ENCODE results near the gene CALHM3.
A peak's percentile ranks its signal among the peaks of the same experiment; 100 is the strongest.

The CALHM3 gene

DNA sequence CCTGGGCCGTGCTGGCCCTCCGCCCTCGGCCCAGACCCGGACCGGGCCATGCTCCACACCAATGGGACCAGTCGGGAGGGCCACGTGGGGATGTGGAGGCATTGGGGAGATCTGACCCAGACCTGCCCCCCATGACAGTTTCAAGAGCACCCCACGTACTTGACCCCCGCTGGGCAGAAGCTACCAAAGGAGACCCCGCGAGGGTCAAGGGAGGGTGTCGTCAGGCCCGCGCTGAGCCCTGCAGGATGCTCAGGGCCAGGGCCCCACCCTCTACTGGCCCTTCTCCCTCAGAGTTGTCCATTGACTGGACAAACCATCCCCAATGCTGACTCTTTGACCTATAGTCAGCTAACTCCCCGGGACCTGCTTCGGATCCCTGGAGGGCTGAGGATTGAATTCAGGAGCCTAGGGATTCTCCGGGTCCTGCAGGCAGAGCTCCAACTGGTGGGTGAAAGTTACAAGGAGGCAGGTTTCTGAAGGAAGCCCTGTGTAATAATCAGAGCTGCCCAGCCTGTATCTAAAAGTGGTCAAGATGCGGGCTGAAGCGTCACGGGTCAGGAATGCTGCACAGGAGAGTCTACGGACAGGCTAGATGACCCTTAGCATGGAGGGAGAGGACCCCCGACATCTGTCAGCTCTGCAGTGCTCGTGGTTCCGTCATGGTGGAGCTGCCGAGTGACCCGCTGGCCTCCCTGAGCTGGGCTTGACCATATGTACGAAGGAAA, 26.4 kb downstream of the CALHM3 start:
- peak in 1 of 10 donors; percentile 77 for DNase-seq
- intact Hi-C loops (cut with DNase I), result no loop called here

DNA sequence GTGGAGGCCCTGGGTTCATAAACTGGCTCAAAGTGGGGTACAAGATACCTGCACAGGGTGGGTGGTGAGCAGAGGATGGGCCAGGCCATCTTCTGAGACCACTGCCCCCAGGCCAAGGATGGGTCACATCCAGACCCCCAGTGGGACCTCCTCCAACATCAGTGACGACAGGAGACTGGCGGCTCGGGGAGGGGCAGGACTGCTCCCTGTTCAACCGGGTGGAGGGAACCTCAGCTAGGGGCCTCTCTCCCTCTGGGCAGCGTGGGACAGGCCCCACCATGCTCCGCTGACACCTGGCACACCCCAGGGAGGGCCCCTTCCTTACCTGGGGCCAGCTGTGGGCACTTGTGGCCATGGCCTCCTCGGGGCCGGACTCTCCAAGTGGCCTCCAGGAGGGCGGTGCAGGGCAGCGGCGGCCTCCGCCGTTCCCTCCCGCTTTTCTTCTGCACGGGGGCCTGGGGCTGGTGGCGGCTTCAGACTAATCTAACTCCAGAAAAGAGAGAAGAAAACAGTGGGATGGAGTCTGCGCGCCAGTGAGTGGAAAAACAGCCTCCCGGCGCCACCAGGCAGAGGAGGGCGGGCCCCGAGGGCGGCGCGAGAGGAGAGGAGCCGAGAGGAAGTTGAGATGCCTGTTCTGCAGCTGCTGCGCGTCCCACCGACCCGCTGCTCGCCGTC, 27.1 kb downstream of the CALHM3 start, which contains the start of gene CALHM2:
Gene CALHM2 (minus strand): TSS at position 540 of the 675 bp plus-strand sequence. CDS start 2,429 bp downstream, outside the sequence.
- intact Hi-C loops (cut with DNase I), result no loop called here
- DNase-seq, result peak; percentile 48 to 95 (median 70)

DNA sequence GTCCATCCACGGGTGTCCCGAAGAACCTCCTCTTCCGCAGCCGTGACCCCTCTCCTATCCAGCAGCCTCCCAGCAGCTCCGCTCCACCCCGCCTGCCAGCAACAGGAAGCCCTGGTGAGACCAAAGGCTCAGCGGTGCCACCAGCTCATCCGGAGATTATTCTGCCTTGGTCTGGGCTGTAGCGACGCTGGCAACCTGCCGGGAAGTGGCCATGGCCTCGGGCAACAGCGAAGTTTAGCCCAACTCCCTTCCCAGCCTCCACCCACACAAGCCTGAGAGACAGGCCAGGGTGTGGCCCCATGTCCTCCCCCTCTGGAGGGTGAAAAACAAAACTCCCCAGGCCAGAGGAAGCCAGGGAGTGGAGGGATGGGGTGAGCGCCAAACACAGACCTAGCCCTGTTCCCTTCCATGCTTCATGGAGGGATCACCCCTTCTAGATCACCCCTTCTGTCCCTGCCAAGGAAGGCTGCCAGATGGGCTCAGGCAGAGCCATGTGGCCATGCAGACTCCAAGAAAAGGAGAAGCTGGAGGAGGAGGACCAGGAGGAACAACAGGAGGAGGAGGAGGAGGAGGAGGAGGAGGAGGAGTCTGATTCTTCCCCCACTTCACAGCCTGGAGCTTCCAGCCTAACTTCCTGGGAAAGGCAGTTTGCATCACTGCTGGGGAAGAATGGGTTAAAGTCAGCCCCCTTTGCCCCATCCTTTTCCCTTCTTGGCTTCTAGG, 27.8 kb downstream of the CALHM3 start:
- intact Hi-C loops (cut with DNase I), result no loop called here
- DNase-seq, result peak in 4 of 10 donors; percentile 24 to 89 (median 84)

DNA sequence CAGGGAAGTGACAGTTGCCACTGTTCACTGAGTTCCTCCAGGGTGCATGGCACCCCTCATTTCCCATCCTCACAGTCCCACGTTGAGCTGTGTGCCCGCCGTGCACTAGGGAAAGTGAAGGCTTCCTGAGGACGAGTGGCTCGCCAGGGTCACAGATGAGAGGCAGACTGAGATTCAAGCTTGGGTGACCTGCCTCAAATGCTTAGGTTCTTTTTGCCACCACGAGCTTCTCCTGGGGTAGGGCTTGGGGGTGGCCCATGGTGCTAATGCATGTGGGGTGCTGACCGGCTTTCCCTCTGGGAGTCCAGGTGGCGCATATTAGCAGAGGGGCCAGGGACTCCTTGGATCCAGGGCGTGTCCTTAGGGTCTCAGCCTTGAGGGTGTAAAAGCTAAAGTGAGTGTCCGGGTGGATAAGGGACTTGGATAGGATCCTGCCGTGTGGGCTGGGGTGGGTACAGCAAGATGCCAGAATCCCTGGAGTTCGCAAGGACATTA, 28.8 kb downstream of the CALHM3 start:
- DNase-seq, result peak in 1 of 10 donors; percentile 24
- intact Hi-C loops (cut with DNase I), result no loop called here

DNA sequence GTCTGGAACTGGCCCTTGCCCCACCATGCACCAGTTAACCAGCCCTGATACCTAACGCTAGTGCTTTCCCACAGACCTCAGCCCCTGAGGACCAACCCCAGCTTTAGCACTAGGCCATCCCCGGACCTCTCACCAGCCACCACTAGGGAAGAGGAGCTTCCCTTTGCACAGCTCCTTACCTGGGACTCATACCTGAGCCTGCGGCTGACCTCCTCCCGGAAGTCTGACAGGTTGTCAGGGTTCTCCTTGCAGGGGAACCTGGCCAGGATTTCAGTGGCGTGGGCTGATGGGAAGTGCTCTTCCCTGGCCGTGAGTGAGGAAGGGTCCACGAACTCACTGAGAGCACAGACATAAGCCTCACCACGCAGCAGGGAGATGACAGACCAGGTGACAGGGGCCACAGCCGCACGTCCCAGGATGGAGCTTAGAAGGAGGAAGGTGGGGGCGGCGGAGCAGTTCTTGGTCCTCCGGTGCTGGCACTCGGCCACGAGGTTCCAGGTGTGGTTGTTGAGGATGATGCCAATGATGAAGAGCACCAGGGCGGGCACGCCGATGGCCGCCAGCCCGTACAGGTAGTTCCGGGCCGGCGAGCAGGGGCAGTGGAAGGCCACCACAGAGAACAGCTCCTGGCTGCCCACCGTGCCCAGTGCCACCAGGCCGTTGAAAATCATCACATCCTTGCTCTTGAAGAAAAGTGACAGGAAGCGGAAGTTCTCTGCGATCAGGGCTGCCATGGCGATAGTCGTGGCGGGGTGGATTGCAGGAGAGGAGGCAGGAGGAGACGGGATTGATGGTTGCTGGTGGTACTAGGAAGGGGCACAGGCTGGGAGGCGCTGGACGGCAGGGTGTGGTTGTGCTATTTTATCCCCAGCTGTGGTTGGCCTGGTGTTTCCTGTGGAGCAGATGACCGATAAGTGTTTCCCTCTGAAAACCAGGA, 29.6 kb downstream of the CALHM3 start:
- intact Hi-C loops (cut with DNase I), result no loop called here
- DNase-seq, result peak in 2 of 10 donors; percentile 69 to 78

DNA sequence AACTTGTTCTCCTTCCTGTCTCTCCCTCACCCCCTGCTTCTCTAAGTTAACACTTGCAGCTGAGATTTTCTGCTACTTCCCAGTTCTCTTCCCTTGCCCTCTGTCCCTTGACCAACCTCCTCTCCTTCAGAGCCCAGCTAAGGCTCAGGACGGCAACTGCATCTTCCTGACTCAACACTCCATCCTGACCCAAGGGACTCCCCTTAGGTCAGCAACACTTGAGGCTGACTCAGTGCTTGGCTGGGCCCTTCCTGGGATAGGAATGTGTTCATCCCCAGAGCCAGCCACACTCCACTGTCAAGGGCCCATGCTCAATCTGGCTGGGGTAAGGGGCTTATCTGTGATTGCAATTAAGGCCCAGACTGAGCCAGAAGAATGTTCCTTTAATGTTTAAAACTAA, 30.3 kb downstream of the CALHM3 start:
- intact Hi-C loops (cut with DNase I), result no loop called here
- DNase-seq, result peak in 1 of 10 donors; percentile 61

DNA sequence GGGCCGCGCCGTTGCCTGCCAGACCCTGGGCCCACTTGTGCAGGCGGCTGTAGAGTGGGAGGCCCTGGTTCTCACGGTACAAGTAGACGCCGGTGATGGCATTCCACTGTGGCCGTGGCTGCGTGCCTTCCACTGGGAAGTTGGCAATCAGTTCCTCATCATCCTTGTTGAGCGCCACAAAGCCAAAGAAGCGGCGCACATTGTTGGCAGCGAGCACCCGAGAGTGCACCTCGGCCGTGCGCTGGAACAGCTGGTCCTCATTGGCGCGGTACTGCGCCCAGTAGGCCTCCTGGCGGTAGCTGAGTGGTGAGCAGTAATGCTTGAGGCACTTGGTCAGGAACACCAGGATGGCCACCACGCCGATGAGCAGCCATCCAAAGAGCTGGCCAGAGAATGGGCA, 31.9 kb downstream of the CALHM3 start:
- intact Hi-C loops (cut with DNase I), result no loop called here
- peak in 1 of 10 donors; percentile 80 for DNase-seq

DNA sequence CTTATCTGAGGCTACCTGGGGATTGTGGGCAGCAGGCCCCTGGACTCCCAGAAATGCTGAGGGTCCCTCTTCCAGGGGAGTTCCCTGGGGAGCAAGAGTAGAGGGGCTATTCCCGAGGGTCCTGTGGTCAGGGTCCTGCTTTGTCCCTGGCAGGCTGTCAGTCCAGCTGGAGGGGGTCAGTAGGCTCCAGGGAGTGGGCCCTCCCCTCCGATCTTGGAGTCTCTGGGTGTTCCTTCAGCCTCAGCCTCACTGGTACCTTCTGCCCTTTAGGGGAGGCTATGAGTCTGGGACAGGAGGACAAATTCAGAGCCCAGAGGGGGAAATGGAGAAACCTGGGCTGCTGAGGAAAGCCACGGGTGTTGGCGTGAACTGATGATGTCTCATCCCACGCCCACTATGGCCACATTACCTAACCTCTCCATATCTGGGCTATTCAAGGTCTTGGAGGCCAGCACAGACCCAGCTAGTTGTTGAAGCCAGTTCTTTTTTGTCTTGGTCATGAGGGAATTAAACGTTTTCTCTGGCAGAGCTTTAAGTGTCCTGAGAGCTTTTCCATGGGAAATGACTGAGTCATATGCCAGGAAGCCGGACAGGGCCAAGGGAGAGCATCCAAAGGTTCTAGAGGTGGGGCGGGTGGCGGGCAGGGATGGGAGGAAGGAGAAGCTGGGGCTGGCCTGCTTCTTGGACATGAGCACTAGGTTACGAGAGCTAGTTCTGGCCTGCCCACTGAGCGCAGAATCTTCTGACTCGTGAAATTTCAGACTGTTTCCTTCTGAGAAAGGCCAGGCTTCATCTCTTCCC, 33.1 kb downstream of the CALHM3 start:
- intact Hi-C loops (cut with DNase I), result no loop called here
- peak in 2 of 10 donors; percentile 60 to 65 for DNase-seq

DNA sequence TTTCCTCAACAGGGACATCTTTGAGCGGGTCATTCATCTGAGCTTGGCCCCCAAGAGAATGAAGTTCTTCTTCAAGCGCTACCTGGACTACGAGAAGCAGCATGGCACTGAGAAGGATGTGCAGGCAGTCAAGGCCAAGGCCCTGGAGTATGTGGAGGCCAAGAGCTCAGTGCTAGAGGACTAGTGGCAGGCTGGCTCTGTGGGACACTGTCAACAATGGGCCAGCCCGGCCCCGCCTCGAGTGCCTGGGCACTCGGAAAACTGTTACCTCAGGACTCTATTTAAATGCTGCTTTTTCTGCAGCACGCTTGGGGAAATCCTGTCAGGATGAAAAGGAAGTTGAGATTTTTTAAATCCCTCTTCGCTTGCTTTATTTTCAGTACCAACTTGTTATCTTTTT, 33.7 kb downstream of the CALHM3 start:
- intact Hi-C loops (cut with DNase I), result no loop called here

DNA sequence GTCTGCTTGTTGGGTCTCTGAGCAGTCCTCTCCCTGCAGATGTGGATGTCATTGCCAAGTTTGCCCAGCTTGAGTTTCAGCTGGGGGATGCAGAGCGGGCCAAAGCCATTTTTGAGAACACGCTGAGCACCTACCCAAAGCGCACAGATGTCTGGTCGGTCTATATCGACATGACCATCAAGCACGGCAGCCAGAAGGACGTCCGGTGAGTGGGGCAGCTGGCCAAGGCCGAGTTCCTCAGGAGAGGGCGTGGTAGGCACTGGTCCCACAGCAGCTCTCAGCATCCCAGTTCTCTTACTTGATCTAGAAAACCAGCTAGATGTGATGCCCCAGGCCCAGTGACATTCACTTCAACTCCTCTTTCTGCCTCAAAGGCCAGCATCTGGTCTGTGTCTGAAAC, 34.6 kb downstream of the CALHM3 start:
- DNase-seq, result peak in 3 of 10 donors; percentile 26 to 70 (median 47)
- intact Hi-C loops (cut with DNase I), result no loop called here

More for the DNA sequence above, 33.7 kb downstream of the CALHM3 start:
- peak in 3 of 10 donors; percentile 6 to 50 (median 47) for DNase-seq

DNA sequence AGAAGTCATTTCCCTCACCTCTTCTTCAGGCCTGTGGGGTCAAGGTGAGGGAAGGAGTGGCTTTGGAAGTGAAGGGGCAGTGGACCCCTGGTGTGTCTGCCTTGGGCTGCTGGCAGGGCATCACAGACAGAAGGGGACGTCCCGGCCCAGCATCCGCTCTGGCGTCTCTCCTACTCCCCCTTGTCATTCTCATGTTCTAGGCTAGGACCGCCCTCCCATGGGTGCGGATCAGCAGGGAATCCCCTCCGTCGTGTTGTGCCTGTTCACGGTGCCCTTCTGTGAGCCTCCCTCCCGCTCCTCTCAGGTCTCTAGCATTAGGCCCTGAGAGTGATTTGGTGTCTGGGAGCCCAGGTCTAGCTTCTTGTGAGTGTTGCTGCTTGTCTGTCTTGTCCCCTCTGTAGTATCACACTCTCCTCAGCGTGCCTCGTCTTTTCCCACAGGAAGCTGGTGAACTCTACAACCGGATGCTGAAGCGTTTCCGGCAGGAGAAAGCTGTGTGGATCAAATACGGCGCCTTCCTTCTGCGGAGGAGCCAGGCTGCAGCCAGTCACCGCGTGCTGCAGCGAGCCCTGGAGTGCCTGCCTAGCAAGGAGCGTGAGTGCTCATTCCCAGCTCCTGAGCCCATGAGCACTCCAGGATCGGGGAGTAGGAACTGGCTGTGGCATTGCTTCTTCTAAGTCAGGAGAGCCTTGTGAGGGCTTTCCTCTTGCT, 35.4 kb downstream of the CALHM3 start:
- intact Hi-C loops (cut with DNase I), result no loop called here
- DNase-seq, result peak in 2 of 10 donors; percentile 45 to 79

DNA sequence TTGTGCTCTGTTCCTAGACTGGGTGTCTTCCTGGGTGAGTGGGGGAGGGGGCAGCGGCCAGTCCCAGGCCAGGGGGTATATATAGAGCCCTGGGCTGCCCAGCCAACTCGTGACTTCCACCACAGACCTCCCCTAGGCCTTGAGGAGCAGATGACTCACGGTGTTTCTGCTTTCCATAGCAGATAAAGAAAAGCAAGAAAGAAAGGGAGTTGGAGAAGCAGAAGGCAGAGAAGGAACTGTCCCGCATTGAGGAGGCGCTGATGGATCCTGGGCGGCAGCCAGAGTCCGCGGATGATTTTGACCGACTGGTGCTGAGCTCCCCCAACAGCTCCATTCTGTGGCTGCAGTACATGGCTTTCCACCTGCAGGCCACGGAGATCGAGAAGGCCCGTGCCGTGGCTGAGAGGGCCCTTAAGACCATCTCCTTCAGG, 37.0 kb downstream of the CALHM3 start:
- intact Hi-C loops (cut with DNase I), result no loop called here
- DNase-seq, result peak in 4 of 10 donors; percentile 34 to 89 (median 64)

DNA sequence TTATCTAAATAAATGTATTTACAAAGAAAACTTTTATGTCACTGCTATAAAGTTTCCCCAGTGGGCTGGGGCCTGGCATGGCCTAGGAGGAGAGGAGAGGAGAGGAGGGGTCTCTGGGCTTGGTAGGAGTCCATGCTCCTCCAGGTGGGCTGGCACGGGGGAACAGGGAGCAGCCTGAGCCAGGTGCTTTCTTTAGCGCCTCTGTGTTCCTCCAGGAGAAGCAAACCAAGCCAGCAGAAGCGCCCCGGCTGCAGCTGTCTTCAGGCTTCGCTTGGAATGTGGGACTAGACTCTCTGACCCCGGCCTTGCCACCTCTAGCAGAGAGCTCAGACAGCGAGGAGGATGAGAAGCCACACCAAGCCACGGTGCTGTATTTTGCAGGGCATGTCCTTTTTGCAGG, 37.4 kb downstream of the CALHM3 start:
- intact Hi-C loops (cut with DNase I), result no loop called here
- peak in 2 of 10 donors; percentile 67 to 75 for DNase-seq

DNA sequence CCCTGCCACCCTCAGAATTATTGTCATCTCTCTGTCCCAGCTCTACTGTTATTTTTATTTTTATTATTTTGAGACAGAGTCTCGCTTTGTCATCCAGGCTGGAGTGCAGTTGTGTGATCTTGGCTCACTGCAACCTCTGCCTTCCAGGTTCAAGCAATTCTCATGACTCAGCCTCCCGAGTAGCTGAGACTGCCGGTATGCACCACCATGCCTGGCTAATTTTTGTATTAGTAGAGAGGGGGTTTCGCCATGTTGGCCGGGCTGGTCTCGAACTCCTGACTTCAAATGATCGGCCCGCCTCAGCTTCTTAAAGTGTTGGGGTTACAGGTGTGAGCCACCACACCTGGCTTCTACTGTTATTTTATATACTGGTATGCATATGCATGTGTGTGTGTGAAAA, 37.8 kb downstream of the CALHM3 start:
- intact Hi-C loops (cut with DNase I), result no loop called here
- peak in 2 of 10 donors; percentile 28 to 52 for DNase-seq

DNA sequence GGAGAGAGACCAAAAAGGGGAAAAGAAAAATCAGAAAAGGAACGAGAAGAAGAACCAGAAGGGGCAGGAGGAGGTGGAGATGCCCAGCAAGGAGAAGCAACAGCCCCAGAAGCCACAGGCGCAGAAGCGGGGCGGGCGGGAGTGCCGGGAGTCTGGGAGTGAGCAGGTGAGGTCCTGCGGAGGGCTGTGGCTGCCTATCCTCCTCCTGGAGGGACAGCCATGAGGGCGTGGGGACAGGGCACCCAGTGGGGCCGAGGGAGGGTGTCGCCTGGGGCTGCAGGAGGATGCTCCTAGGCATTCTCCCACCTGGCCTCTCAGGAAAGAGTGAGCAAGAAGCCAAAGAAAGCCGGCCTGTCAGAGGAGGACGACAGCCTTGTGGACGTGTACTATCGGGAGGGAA, 38.6 kb downstream of the CALHM3 start:
- DNase-seq, result peak in 2 of 10 donors; percentile 75 to 80
- intact Hi-C loops (cut with DNase I), result no loop called here

DNA sequence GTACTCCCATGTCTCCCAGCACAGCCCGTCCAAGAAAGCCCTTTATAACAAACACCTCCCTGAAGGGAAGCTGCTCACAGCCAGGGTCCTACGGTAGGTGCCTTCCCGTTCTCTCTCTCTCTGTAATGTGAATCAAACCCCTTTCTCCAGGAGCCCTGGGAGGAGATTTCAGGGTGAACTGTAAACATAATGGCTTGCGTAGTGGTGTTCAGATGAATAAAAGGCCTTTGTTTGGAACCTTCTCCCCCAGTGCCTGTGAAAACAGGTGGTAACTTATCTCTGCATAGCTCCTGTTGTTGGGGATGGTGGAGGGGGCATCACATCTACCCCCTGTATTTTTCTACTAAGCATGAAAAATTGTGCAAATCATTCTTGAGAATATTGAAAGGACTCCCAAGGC, 39.3 kb downstream of the CALHM3 start:
- intact Hi-C loops (cut with DNase I), result no loop called here

DNA sequence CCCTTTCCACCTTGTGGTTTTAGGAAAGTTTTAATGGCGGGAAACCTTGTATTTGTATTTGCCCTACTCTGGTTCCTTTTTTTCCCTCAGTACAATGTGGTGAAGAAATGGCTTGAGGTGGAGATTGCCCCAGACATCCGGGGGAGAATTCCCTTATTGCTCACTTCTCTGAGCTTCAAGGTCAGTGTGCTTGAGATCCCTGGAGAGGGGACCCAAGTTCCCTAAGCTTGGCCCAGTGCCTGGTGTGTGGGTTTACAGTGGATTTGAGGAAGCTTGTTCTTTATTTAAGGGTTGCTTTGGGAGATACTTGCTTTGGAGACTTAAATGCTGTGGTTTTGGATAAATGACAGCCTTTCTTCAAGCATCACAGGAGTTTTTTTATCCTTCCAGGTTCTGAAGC, 45.2 kb downstream of the CALHM3 start:
- no peak for DNase-seq
- intact Hi-C loops (cut with DNase I), result no loop called here

More for the DNA sequence above, 39.3 kb downstream of the CALHM3 start:
- DNase-seq, result no peak

DNA sequence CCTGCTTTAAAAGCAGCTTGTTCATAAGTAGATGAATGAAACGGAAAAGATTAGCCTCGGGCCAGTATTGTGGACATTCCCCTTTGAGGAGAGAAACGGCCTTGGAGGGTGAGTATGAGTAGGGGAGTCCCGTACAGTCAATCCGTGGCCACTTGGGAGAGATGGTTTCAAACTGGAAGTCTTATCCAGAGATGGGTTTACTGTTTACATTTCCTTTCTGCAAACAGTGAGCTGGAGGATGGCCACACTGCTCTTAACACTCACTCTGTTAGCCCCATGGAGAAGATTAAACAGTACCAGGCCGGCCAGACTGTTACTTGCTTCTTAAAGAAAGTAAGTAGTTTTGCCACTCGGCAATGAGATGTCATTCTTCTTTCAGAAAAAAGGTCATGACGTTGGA, 47.1 kb downstream of the CALHM3 start:
- intact Hi-C loops (cut with DNase I), result no loop called here

More for the DNA sequence above, 47.1 kb downstream of the CALHM3 start:
- DNase-seq, result no peak

All from posterior cingulate gyrus (tissue), 11 donors.